Effector CD4-positive, alpha-beta T cell (primary cell): ENCODE data around the gene TET1.
"Not testable (repeated sequence)": the region's sequence is repeated elsewhere in the genome, so short reads cannot be mapped to it uniquely, and the experiment has no call there.

Experiments
- DNase-seq: peaks from one replicate; pipeline ENCODE4 v3.0.0-alpha.2; 2020

Gene TET1

DNA sequence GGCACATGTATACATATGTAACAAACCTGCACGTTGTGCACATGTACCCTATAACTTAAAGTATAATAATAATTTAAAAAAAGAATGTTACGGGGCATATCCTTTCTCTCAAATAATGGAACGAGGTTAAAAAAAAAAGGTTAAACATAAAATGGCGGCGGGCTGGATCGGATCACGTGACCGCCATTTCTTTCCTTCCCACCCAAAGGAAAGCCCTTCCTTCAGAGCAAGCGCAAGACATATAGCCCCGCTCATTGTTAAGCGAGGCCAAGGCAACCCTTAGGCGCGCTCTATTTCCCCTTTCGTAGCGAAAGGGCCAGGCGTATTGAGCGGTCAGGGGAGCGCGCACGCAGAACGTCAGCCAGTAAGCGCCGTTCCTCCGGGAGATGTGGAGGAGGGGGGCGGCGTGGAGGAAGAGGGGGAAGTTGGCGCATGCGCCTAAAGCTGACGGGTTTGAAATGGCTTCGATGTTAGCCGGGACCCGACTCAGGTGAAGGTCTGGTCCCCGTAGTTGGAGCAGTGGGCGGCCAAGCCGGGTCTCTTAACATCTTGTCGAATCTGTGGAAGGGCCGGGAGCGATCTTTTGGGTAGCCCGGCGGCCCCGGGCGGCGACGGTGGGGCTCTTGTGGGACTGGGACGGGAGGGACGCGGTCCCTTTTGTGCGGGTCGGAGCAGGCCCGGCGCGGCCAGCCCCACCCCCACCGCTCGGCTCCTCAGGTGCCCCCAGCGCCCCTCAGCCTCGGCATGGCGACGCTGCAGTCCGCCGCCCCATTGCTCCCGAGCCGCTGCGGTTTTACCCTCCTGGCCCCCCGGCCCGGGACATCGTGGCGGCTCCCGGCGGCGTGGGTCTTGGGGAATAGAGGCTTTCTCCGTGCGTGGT is 160.9 kb downstream of the TET1 start, which contains the start of gene CCAR1:
CCAR1 (plus strand) TSS at position 447 of the 880 bp plus-strand sequence. CDS start 1,266 bp downstream, outside the sequence.
- peak; percentile 96 for DNase-seq

DNA sequence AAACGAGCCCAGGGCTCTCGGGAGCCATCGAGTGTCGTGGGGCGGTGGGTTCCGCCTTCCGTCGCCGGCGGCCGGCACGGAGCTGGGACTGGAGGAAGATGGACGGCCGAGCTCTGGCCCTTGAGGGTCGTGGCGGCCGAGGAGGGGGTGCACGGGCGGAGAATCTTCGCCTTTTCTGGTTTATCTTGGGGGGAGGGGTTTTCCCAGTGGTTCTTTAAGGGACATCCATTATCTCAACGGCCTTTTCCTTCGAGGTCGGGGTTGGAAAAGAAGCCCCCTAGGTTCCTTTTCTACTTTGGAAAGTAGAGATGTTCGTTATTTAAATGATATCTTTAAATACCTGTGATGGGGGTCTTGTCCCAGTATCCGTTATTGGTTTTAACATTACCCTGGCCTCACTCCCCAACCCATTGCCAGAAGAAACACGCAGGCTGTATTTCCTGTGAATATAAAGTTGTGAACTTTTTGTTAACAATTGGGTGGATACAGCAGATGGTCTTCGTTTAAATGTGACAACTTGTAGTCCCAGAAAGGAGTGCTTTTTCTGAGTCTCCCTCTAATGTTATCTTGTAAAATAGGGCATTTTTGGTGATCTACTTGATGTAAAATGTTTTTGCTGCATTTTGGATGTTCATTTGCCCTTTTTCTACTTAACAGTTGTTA is 161.7 kb downstream of the TET1 start:
- no peak for DNase-seq

DNA sequence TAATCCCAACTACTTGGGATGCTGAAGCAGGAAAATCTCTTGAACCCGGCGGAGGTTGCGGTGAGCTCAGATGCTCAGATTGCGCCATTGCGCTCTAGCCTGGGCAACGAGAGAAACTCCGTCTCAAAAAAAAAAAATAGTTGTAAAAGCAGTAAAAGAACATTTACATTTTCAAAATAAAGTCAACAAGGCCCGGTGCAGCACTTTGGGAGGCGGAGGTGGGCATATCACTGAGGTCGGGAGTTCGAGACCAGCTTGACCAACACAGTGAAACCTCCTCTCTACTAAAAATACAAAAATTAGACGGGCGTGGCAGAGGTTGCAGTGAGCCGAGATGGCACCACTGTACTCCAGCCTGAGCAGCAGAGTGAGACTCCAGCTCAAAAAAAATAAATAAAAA is 164.9 kb downstream of the TET1 start:
- no peak for DNase-seq

DNA sequence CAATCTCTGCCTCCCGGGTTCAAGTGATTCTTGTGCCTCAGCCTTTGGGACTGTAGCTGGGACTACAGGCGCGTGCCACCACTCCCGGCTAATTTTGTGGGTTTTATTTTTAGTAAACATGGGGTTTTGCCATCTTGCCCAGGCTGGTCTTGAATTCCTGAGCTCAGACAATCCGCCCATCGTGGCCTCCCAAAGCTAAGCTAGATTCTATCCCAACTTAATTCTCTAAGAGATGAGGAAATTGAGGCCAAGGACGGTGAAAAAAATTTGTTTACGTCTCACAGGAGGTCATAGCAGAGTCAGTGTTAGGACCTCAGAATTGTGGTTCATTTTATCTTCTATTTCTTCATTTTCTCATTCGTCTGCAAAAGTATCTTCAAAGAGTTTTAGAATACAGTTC is 167.0 kb downstream of the TET1 start:
- DNase-seq: no peak

DNA sequence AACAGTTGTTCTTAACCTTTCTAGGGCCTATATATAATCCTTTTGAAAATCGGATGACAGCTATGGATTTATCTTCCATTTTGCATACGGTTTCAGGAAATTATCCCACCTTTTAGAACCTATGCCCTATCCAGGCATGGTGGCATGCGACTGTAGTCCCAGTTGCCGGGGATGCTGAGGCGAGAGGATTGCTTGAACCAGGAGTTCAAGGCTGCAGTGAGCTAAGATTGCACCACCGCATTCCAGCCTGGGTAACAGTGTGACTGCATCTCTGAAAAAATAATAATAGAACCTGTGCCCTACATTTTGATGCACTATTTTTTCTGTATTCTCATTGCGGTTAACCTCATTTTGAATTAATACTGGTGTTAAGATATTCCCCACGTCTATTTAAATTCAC is 172.5 kb downstream of the TET1 start:
- no peak for DNase-seq

DNA sequence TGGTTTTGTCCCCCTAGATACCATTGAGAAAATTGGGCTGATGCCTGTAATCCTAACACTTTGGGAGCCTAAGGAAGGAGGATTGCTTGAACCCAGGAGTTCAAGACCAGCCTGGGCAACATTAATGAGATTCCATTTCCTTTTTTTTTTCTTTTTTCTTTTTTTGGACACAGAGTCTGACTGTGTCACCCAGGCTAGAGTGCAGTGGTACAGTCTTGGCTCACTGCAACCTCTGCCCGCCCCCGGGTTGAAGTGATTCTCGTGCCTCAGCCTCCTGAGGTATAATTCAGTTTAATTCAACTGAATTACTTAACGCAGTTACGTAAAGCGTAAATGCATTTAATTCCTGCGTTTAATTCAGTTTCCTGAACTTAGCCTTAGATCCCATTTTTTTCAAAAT is 174.2 kb downstream of the TET1 start:
- no peak for DNase-seq

DNA sequence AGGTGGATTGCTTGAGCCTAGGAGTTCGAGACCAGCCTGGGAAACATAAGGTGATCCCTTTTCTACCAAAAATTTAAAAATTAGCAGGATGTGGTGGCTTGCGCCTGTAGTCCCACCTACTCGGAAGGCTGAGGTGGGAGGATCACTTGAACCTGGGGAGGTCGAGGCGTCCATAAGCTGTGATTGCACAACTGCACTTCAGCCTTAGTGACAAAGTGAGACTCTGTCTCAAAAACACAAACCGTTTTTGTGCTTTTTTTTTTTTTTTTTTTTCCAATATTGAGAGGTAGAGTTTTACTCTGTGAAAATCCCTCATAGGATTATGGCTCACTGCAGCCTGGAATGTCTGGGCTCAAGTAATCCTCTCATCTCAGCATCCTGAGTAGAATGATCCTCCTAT is 175.0 kb downstream of the TET1 start:
- no peak for DNase-seq

DNA sequence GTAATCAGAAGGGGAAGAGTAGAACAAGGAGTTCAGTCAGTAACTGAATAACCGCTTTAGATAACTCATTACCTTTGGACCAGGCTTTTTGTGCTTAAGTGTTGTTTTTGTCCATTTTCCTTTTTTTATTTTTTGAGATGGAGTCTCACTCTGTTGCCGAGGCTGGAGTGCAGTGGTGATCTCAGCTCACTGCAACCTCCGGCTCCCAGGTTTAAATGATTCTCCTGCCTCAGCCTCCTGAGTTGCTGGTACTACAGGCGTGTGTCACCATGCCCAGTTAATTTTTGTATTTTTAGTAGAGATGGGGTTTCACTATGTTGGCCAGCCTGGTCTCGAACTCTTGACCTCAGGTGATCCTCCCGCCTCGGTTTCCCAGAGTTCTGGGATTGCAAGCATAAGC is 175.6 kb downstream of the TET1 start:
- not testable (repeated sequence) for DNase-seq

DNA sequence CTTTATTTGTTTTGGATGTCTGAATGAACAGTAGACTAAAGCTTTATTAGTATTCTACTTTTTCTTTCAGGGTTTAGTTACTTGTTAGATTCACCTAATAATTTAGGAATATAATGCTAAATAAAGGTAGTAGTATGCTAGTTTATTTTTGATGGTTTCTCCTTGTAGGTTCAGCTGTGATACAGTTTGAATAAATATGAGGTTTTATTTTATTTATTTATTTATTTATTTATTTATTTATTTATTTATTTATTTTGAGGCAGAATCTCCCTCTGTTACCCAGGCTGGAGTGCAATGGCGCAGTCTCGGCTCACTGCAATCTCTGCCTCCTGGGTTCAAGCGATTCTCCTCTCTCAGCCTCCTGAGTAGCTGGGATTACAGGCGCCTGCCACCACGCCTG is 180.5 kb downstream of the TET1 start:
- DNase-seq: not testable (repeated sequence)

DNA sequence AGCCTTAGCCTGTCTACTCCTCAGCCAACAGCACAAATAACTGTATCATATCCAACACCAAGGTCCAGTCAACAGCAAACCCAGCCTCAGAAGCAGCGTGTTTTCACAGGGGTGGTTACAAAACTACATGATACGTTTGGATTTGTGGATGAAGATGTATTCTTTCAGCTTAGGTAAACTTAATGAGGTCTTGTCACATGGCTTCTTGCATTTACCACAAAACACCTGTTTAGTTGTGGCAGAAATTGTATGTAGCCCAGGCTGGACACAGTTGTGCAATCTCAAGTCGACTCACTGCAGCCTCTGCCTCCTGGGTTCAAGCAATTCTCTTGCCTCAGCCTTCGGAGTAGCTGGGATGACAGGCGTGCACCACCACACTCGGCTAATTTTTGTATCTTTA is 182.3 kb downstream of the TET1 start:
- DNase-seq: no peak
